Testis (tissue), 3 donors: ENCODE data around the gene SLC9A1. TPM values are rescaled to one million over a fixed set of nuclear protein-coding genes. Genes with fewer than 3 reads are reported as not detected.
A peak's percentile ranks its signal among the peaks of the same experiment; 100 is the strongest.

Experiments
- DNase-seq: peaks from one replicate; pipeline ENCODE4 v3.0.0-alpha.2; 2019
- H3K27ac ChIP-seq, 2 donors: fragments of 200-600 bp; sonication (generic); one replicate each; pipeline ENCODE4 v1.5.1; 2019
- H3K27me3 ChIP-seq: fragments of 200-600 bp; sonication (generic); one replicate; pipeline ENCODE4 v1.5.1; 2019
- H3K36me3 ChIP-seq: fragments of 200-600 bp; sonication (generic); one replicate; pipeline ENCODE4 v1.5.1; 2017; ENCODE audit warnings: low read depth; ENCODE audit errors: missing control alignments
- H3K4me1 ChIP-seq: fragments of 200-600 bp; sonication (generic); one replicate; pipeline ENCODE4 v1.5.1; 2019
- H3K4me3 ChIP-seq, 2 donors: fragments of 200-600 bp; sonication (generic); one replicate each; pipeline ENCODE4 v1.5.1; 2017 to 2019
- H3K9me3 ChIP-seq: fragments of 200-600 bp; sonication (generic); one replicate; pipeline ENCODE4 v1.5.1; 2017
- POLR2A ChIP-seq: fragments of 450-650 bp; IDR thresholded peaks from one replicate; pipeline ENCODE4 v1.6.1; 2017; ENCODE audit warnings: antibody characterized with exemption, mild to moderate bottlenecking, moderate library complexity
- WGBS, 2 donors: methylation state at CpG; one replicate each; pipeline ENCODE4 v1.1.5; 2018; 5-methylcytosine and 5-hydroxymethylcytosine counted together
- intact Hi-C: fragments of 100-400 bp; cut with DNase I; formaldehyde crosslinking; loops from one replicate; pipeline ENCODE4 v1.15.1; 2023; ENCODE audit warnings: low total_unique reads
- polyA plus RNA-seq: library from polyadenylated mRNA; stranded (reverse); fragments of 350-450 nt; fragmentation: Illumina TruSeq; extraction: RNeasy Lipid Tissue Mini Kit (QIAGEN cat#74804); gene quantifications from one replicate; pipeline ENCODE4 v1.2.3, GENCODE V29; 2014; ENCODE audit warnings: low read depth, low replicate concordance; ENCODE audit not compliant: insufficient read depth
- total RNA-seq, 2 donors: library from RNA; depleted of rRNA; stranded (reverse); fragments of >200 nt; gene quantifications; one replicate each; pipeline ENCODE4 v1.2.3, GENCODE V29; 2016
- TF ChIP-seq, protein P1 (sequence below), 3 experiments: fragments of 450-650 bp in 2 of 3; fragments of 200-600 bp in 1 of 3; sonication (generic) in 1 of 3; IDR thresholded peaks; one replicate each; pipeline ENCODE4 v1.5.1; 2016 to 2019; ENCODE audit warnings: antibody characterized with exemption in 3 of 3, mild to moderate bottlenecking in 2 of 3, moderate library complexity in 1 of 3

Gene SLC9A1
- total and polyA plus RNA-seq, 3 donors from 2014 or later: 16.8 to 33.5 (median 26.4) TPM

DNA sequence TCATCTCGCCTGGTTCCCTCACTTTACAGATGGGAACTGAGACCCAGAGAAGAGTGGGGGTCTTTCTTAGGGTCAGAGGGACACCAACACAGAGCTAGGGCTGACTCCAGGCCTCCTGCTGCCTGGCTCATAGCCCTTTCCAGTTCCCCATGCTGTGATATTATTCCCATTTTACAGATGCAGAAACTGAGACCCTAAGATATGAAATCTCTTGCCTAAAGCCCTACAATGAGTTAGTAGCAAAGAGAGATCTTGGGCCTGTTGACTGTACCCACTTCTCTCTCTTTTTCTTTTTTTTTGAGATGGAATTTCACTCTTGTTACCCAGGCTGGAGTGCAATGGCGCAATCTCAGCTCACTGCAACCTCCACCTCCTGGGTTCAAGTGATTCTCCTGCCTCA, 49.9 kb downstream of the SLC9A1 start:
- Histone ChIP-seq H3K9me3 (no peaks in the 10 kb centered on the region), H3K4me3 (no peak overlapping the region), H3K27me3 (no peaks in the 10 kb centered on the region), H3K4me1 (peaks cover 4% of the 10 kb centered on the region), H3K27ac (no peak overlapping the region), H3K36me3 (no peaks in the 10 kb centered on the region)
- DNase-seq: no peak
- 96 to 100% methylated on average over 2 of the region's 2 CpGs for WGBS, 2 donors
- intact Hi-C loops: loop anchor here (5.0 kb wide), 1 partner anchor 177 kb away; no protein-coding TSS in a partner anchor
- TF ChIP-seq, protein P1, sequence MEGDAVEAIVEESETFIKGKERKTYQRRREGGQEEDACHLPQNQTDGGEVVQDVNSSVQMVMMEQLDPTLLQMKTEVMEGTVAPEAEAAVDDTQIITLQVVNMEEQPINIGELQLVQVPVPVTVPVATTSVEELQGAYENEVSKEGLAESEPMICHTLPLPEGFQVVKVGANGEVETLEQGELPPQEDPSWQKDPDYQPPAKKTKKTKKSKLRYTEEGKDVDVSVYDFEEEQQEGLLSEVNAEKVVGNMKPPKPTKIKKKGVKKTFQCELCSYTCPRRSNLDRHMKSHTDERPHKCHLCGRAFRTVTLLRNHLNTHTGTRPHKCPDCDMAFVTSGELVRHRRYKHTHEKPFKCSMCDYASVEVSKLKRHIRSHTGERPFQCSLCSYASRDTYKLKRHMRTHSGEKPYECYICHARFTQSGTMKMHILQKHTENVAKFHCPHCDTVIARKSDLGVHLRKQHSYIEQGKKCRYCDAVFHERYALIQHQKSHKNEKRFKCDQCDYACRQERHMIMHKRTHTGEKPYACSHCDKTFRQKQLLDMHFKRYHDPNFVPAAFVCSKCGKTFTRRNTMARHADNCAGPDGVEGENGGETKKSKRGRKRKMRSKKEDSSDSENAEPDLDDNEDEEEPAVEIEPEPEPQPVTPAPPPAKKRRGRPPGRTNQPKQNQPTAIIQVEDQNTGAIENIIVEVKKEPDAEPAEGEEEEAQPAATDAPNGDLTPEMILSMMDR (IDR thresholded peaks at IDR 0.05): no peak
- no peak for TF ChIP-seq POLR2A

DNA sequence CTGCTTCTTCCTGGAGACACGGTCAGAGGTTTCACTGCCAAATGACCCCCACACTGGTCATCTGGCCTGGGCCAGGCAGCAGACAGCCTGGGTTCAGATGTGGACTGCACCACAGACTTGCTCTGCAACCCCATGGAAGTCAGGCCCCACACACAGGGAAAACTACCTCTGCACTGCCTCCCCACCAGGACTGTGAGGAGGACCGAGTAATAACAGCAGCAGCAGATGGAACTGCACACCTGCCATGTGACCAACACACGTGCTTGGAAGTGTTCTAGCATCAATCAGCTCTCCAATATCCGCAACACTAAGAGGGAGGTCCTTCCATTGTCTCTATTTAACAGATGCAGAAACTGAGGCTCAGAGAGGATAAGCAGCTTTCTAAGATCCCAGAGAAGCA, 51.4 kb downstream of the SLC9A1 start:
- Histone ChIP-seq H3K4me3 (no peak overlapping the region), H3K36me3 (no peaks in the 10 kb centered on the region), H3K27ac (no peak overlapping the region), H3K9me3 (no peaks in the 10 kb centered on the region), H3K27me3 (no peaks in the 10 kb centered on the region), H3K4me1 (peaks cover 20% of the 10 kb centered on the region)
- TF ChIP-seq, protein P1 (IDR thresholded peaks at IDR 0.05): no peak
- no peak for TF ChIP-seq POLR2A
- intact Hi-C loops: no loop called here
- DNase-seq: no peak
- 64 to 70% methylated on average over 3 to 4 of the region's 4 CpGs for WGBS, 2 donors

DNA sequence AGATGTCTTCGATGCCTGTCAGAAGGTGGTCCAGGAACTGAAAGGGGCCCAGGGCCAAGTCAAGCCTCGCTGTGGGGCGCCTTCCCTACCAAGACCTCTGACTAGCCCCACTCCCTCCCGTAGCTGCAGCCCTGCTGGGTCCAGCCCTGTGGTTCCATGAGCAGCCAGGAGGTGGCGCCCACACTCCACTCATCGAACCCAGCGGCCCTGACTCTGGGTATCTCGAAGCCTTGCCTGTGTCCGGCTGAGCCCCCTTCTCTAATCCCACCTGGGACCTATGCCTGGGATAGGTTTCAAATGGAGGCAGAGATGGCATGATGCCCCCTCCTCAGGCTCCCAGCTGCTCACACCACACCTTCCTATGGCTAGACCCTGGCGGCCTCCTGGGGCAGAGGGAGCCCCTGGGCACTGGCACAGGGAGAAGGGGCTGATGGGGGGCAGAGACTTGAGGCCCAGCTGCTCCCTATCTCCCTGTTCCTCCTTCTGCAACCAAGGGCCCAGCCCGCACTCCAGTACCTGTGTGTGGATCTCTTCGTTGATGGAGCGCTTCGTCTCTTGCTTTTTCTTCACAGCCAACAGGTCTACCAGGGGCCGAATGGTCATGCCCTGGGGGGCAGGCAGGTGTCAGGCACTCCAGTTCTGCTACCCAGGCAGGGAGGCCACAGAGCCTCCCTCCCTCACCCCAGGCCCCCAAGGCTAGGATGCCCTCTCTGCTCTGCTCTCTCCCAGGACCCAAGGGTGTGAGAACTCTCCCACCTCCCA, 52.0 kb downstream of the SLC9A1 start:
- Histone ChIP-seq H3K9me3 (no peaks in the 10 kb centered on the region), H3K27ac (no peak overlapping the region), H3K27me3 (no peaks in the 10 kb centered on the region), H3K4me1 (peaks cover 25% of the 10 kb centered on the region), H3K36me3 (no peaks in the 10 kb centered on the region), H3K4me3 (no peak overlapping the region)
- no peak for TF ChIP-seq POLR2A
- TF ChIP-seq, protein P1 (IDR thresholded peaks at IDR 0.05): peak; percentile 93 to 95 (median 94)
- intact Hi-C loops: no loop called here
- DNase-seq: peak; percentile 86
- WGBS, 2 donors: 54 to 55% methylated on average over 14 of the region's 15 CpGs

DNA sequence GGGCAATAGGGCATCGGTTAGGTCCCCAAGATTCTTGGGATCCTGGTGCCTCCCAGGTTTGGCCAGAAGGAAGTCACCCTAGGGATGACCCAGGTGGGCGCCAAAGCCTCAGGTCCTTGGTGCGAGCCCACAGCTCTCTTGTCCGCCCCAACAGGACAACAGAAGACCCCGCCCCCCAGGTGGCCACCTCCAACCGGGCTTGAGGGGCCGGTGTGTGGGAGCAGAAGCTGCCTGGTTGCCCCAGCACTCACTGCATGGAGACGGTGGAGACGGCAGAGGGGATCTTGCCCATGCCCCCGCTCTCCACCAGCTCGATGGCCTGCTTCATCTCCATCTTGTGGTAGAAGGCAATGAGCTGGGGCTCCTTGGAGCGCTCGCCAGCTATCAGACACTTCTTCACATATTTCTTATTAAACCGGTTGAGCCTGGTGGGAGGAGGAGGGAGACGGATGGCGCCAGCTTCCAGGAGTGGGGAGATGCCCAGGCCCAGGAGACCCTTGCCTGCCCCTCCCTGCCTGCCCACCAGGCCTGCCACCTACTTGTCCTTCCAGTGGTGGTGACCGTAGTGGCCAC, 52.7 kb downstream of the SLC9A1 start:
- 75 to 77% methylated on average over 4 to 17 of the region's 17 CpGs for WGBS, 2 donors
- no peak for TF ChIP-seq POLR2A
- TF ChIP-seq, protein P1 (IDR thresholded peaks at IDR 0.05): no peak
- Histone ChIP-seq H3K27ac (no peak overlapping the region), H3K36me3 (no peaks in the 10 kb centered on the region), H3K27me3 (no peaks in the 10 kb centered on the region), H3K4me1 (peaks cover 25% of the 10 kb centered on the region), H3K4me3 (no peak overlapping the region), H3K9me3 (no peaks in the 10 kb centered on the region)
- intact Hi-C loops: no loop called here
- DNase-seq: no peak
